GM15510 (cell line): ENCODE measurements around the gene SMC3.

Experiments used
- POLR2A ChIP-seq: IDR thresholded peaks from 3 replicates; pipeline ENCODE4 v1.6.1; 2011; ENCODE audit warnings: borderline replicate concordance; ENCODE audit not compliant: insufficient read length; ENCODE audit errors: extremely low read depth

Gene SMC3

DNA sequence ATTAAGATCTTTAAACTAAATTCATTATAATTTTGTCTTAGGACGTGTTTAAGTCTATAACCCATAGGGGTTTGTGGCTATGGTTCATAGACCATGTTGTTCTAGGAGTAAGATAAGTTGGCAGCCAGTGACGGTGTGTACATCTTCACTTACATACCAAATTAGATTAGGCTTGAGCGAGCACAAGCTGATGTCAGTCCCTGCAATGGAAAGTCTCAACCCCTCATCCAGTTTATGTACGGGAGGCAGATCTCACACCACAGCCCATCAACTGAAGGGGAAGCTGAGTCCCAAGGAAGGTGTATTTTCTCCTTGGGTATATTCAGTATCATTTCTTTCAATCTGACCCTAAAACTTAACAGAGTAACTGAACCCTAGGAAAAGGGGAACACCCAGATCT, 5.1 kb upstream of the SMC3 start:
- TF ChIP-seq POLR2A: no peak

DNA sequence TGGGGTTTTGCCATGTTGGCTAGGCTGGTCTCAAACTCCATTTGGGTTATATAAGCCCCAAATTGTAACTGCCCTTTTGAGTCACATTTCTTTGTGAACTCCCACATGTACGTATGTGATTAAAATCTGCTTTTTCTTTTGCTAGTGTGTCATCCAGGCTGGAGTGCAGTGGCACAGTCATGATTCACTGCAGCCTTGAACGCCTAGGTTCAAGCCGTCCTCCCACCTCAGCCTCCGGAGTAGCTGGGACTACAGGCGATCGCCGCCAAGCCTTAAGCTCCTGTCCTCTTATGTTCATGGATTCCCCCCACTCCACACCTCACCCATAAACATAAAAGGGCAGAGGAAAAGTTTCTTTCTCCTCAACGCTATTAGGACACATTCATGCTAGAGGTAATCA, 4.4 kb upstream of the SMC3 start:
- no peak for TF ChIP-seq POLR2A

DNA sequence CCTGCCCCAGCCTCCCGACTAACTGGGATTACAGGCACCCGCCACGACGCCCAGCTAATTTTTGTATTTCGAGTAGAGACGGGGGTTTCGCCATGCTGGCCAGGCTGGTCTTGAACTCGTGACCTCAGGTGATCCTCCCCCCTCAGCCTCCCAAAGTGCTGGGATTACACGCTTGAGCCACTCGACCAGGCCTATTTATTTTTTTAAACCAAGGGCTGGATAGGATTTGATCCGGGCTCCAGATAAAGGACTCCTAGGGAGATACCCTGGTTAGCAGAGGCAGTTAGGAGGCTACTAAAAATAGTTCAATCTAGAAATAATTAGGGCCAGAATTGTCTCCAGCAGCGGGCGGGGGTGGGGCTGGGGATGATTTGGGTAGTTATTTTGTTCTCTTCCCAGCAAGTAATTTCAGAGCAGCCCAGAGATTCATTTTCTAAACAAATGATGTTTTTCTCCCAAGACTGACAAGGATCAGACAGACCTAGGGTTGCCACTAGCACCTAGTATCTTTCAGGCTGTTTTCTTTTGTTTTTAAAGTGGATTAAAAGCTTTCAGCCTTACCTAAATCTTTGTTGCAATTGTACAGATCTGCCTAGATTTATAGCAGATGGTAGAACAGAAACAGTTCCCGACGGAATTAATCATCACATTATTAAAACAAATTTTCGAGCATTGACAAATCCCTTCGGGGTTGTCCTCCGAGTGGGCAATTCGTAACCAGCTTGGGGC, 859 bp upstream of the SMC3 start:
- TF ChIP-seq POLR2A: no peak

DNA sequence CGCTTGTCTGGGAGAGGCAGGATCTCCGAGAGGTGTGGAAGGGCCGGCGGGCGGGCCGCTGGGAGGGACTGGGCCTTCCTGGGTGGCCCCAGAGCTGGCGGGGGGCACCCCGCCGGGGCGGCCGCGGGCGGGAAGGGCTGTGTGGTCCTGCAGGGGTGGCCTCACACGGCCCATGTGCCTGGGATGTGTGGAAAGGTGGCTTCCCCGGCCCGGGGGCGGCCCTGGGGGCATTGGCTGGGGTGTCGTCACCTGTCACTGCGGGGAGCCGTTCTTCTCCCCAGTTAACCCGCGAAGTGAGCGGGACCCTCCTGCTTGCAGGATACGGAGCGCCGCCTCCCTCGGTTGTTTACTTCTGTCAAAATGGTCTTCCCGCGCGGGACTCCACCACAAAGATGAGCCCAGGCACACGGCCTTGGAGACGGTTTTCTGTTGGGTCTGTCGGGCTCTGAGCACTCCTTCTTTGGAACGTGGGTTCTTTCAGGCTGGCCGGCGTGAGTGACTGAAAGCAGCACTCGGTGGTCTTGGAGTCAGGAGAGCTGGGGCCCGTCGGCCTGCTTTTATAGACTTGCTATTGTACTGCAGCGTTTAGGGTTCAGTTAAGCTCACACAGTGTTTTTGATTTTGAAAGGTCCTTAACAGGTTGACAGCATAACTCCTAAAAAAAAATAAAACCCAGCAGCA, 700 bp downstream of the SMC3 start:
- TF ChIP-seq POLR2A: no peak

DNA sequence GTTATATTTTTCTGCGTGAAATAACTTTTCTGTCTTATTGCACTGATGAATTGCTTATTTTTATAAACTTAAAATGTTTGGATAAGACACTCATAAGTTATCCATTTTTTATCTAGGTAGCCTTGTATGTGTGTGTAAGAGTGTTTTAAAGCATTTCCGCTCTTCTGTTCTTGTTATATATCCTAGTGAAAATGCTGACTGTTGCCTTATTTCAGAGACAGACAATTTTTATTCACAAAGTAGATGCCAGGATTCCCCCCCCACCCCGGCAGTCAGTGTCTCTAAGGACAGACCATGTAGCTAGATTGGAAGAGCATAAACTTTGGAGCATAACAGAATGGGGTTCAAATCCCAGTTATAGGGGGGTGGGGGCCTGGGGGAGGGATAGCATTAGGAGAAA, 1.6 kb downstream of the SMC3 start:
- TF ChIP-seq POLR2A: no peak

DNA sequence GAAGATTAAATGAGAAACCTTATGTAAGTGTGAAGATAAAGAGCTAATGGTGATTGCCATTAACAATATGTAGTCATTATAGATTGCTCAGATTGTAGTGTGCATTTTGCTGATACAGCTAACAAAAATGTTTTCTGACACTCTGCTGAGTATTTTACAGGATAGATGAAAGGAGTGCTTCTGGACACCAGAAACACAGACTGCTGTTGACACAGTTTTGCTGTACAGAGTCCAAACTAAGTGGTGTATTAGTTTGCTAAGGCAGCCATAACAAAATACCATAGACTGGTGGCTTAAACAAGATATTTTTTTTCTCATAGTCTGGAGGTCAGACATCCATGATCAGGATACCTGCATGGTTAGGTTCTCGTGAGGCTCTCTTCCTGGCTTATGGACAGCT, 2.2 kb downstream of the SMC3 start:
- no peak for TF ChIP-seq POLR2A

DNA sequence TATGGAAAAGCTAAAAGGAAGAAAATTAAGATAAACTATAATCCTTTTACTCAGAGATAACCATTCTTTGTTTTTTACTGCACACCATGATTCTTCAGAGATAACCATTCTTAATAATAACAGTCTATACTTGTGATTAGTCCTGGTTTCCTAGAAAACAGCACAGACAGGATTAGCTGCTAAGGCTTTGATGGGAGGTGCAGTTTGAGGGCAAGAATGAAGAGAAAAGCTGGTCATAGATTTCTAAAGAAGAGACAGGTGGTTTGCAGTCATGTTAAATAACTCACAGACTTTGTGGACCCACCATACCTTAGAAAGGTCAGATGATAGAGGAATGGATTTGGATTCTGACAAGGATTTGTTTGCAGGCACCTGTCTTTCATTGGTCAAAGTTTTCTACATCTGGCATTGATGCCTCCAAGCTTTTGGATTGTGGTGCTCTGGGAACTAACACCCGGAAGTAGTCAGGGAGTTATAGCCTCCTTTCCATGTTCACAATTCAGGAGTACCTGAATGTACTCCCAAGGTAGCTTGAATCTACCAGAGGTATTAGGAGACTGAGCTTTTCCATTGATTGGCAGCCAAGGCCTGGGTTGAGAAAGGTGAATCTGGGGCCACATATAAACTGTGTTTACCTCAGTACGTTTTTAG, 3.7 kb downstream of the SMC3 start:
- no peak for TF ChIP-seq POLR2A

DNA sequence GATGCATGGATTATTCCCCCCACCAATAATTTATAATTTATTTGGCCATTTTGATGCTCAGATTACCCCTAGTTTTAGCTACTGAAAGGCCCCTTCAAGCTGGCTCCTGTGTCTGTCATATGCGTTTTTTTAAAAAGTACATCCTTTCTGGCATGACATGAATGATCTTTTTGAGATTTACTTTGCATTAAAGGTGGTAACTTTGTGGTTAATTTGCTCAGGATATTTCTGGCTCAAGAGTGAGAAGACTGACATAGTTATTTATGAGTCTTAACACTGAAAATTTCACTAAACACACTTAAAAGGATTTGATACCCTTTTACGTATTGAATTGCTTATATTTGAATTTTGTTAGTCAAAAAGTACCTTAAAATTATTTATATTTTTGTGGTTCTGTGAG, 5.4 kb downstream of the SMC3 start:
- TF ChIP-seq POLR2A: no peak

DNA sequence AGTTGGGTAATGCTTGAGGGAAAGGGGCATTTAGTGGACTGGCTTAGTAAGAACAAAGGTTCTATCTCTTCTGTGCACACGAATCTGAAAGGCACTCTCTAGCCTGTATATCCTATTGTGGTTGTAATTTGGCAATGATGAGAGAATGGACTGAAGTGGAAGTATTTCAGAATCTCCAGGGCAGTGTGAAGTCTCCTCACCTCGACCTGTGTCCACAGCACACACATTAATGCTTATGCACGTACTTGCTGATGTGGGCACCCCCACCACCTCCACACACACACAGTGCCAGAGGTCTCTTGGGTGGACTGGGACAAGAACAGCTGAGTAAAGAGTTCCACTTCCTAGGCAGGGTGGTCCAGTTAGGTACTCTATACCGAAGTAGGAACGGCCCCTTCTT, 6.9 kb downstream of the SMC3 start:
- no peak for TF ChIP-seq POLR2A

DNA sequence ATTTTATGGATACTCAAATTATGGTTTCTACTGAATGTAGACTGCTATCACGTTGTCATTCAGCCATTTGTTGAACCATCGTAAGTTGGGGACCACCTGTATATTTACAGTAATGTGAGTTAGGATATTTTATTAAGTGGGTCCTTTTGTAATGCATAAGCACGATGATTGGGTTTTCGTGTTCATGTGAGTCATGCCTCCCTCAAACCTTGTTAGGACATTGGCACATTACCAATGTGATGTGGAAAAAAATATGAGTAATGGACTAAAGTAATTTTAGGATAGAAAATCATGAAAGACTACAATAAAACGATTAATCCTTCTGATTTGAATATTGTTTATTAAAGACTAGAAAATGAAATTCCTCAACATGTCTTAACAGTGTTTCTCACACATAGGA, 8.7 kb downstream of the SMC3 start:
- no peak for TF ChIP-seq POLR2A

DNA sequence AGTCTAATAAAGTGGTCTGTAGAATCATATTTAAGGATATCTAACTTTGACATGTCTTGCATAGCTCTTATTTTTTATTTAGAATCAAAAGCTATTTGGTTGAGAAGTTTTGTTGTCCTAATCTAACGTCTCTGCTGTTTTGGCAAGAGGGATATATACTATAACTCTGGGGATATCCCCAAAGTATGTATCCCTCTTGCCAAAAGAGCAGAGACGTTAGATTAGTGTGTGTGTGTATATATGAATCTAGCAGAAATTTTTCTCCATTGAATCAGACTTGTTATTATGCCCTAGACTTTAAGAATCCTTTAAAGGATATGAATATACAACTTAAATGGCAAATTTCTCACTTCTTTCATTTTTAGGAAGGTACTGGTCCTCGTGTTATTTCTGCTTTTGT, 9.6 kb downstream of the SMC3 start:
- no peak for TF ChIP-seq POLR2A

DNA sequence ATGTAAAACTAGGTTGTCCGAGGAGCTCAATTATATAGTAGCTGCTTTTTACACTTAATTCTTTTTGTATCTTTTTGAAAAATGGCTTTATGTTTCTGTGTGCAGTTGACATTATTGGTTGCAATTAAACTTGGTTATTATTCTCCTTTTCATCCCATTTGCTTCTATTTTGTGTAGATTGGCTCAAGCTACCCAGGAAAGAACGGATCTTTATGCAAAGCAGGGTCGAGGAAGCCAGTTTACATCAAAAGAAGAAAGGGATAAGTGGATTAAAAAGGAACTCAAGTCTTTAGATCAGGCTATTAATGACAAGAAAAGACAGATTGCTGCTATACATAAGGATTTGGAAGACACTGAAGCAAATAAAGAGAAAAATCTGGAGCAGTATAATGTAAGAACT, 16.5 kb downstream of the SMC3 start:
- TF ChIP-seq POLR2A: no peak

DNA sequence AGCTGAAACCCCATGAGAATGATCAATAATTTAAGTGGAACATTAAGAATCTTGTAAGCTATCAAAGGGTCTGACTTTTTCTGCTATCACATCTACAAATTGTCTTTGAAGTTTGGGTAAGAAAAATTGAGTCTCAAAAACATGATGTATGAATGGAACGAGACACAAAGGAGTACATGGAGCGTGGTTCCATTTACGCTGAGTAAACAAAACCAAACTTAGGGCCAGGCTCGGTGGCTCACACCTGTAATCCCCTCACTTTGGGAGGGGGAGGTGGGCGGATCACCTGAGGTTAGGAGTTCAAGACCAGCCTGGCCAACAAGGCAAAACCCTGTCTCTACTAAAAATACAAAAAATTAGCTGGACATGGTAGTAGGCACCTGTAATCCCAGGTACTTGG, 24.3 kb downstream of the SMC3 start:
- TF ChIP-seq POLR2A: no peak

DNA sequence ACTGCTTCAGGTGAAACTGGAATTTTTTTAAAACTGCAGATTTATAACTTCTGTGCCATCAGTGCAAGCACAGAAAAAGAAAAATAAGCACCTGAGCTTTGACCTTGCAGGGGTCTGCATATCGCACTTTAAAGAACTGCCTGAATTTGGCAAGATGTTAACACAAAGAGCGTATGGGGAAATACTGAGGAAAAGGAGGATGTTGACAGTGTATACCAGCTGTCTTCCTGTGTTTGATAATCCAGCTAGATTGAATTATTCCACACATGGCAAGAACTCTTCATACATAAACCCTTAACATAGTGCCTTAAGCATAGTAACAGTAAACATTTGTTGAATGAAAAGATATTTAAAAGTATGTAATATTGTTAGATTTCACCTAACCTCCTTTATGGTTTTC, 30.0 kb downstream of the SMC3 start:
- TF ChIP-seq POLR2A: no peak

DNA sequence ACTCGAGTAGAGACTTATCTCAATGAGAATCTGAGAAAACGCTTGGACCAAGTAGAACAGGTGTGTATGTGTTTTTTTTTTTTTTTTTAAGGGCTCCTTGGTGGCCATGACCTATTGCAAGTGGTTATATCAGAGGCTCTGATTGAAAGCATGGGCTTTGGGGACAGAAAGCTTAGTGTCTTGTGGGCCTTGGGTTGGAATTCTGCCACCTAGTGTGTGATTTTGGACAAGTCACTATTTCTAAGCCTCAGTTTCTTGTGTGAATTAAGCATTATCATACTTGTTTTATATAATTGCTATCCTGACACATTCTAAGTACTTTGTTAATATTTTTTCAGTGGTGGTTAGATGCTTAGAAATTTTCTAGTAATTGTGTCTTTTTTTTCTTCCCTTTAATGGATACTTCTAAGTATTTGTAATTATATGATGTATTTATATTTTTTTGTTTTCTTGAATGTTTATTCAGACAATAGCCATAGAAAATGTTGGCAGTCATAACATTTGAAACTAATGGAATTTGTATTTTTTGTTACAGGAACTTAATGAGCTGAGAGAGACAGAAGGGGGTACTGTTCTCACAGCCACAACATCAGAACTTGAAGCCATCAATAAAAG, 33.1 kb downstream of the SMC3 start:
- no peak for TF ChIP-seq POLR2A
